ENCODE data around the gene RPL22L1. TPM values are rescaled to one million over a fixed set of nuclear protein-coding genes. Genes with fewer than 3 reads are reported as not detected.

Gene RPL22L1
- total and polyA plus RNA-seq, 2 of the 4 experiments (the other 2 are of a cell fraction), result 37.1 to 92.0 TPM

GRCh38 chr3:170865209-170866094 is 4.5 kb downstream of the RPL22L1 start:
- no peak overlapping the region for H2BK15ac ChIP-seq (ENCODE audit: low read depth, low read length)
- no peak overlapping the region for H3K23ac ChIP-seq (ENCODE audit: low read depth, low read length)
- DNase-seq (no peak), ATAC-seq (ENCODE audit: low read depth) (no peak)
- H3K9me3 ChIP-seq (ENCODE audit: control insufficient read depth, insufficient read depth, low read length), result no peaks in the 10 kb centered on the region
- no peak overlapping the region for H3K27ac ChIP-seq (ENCODE audit: insufficient read depth, low read length)
- no peak overlapping the region for H3K4me3 ChIP-seq (ENCODE audit: insufficient read depth, low read depth, low read length)
- peaks cover 15% of the 10 kb centered on the region; the same call in 1 of the 2 replicates for H4K20me1 ChIP-seq (ENCODE audit: insufficient read depth, low read length)
- no peak overlapping the region for H3K18ac ChIP-seq (ENCODE audit: low read depth, low read length)
- H3K27me3 ChIP-seq (ENCODE audit: control insufficient read depth, insufficient read depth, low read length), result no peaks in the 10 kb centered on the region
- H3K36me3 ChIP-seq (ENCODE audit: control insufficient read depth, insufficient read depth, low read length), result peaks cover 14% of the 10 kb centered on the region
- intact Hi-C loops (cut with micrococcal nuclease), result no loop called here
- H3K4ac ChIP-seq (ENCODE audit: low read depth, low read length), result no peak overlapping the region
- TF ChIP-seq MXI1 (IDR thresholded peaks at IDR 0.05; ENCODE audit: borderline replicate concordance, low read depth, low read length), result no peak
- 0 out of 2 replicates have a peak, but pooled peaks have one; percentile 42 for TF ChIP-seq POLR2A (IDR thresholded peaks at IDR 0.05; ENCODE audit: low read depth, low read length)
- no peak overlapping the region for H2BK20ac ChIP-seq (ENCODE audit: low read depth, low read length)
- dilution Hi-C loops (cut with HindIII; ENCODE audit: low sequenced_read_pairs, unreplicated experiment), result no loop called here
- H4K91ac ChIP-seq (ENCODE audit: insufficient read depth, low read depth, low read length), result no peak overlapping the region
- in situ Hi-C loops (cut with MboI; ENCODE audit: low sequenced_read_pairs), result no loop called here
- peaks cover 4% of the 10 kb centered on the region; the same call in 1 of the 2 replicates for H3K9me1 ChIP-seq (ENCODE audit: insufficient read depth, low read length)
- peaks cover 3% of the 10 kb centered on the region; the same call in 1 of the 2 replicates for H3K4me1 ChIP-seq (ENCODE audit: control insufficient read depth, insufficient read depth, low read length)
- no peak overlapping the region for H2BK5ac ChIP-seq (ENCODE audit: low read depth, low read length, poor library complexity, severe bottlenecking)
- H3K79me1 ChIP-seq (ENCODE audit: low read depth in 1 of 2, low read length in 2 of 2), result peaks cover 3 to 27% of the 10 kb centered on the region in 2 experiments; a peak in 3 of 4 replicates
- H3K14ac ChIP-seq (replicated peaks; ENCODE audit: low read depth, low read length), result no peak overlapping the region
- ChIA-PET CTCF (interaction anchor here (1.1 kb wide), 1 partner anchor 17 kb away, joined by 3 read pairs; no protein-coding TSS in a partner anchor), POLR2A (ENCODE audit: unreplicated experiment) (no interaction called here)
- no peak overlapping the region for H2BK120ac ChIP-seq (ENCODE audit: low read depth, low read length)
- H2AK9ac ChIP-seq (replicated peaks; ENCODE audit: low read depth, low read length, poor library complexity), result no peak overlapping the region
- no peak overlapping the region for H3K56ac ChIP-seq (ENCODE audit: extremely low read depth, insufficient read depth, low read length)
- no CpG with 5 or more reads among the region's 10 CpGs for WGBS, 2 experiments (ENCODE audit: extremely low coverage in 2 of 2, insufficient read length in 1 of 2)
- no peak overlapping the region for H3K9ac ChIP-seq (ENCODE audit: low read depth, low read length)
- H3K4me2 ChIP-seq (ENCODE audit: low read depth, low read length), result no peak overlapping the region
- no peak overlapping the region for H4K8ac ChIP-seq (ENCODE audit: low read depth in 2 of 2, low read length in 2 of 2)
- BruUV-seq (replicated peaks), result no TSS peak
- no peak overlapping the region for H2AK5ac ChIP-seq (ENCODE audit: low read depth, low read length)
- no peak overlapping the region for H2AFZ ChIP-seq (replicated peaks; ENCODE audit: low read length, poor library complexity)
- no peak overlapping the region for H4K5ac ChIP-seq (ENCODE audit: low read depth, low read length)
